Glutamatergic neuron (in vitro differentiated cells): Measurements from ENCODE around the gene DEPDC1. TPM values are rescaled to one million over a fixed set of nuclear protein-coding genes. Genes with fewer than 3 reads are reported as not detected.

Source experiments
- DNase-seq: peaks from one replicate; pipeline ENCODE4 v3.0.0; 2022
- H3K27ac Mint-ChIP-seq: one replicate; pipeline ENCODE4 v1.8.0; 2020; ENCODE audit warnings: mild to moderate bottlenecking, mixed read lengths, inconsistent platforms; ENCODE audit not compliant: unreplicated experiment
- H3K27me3 Mint-ChIP-seq: one replicate; pipeline ENCODE4 v1.8.0; 2020; ENCODE audit warnings: mild to moderate bottlenecking, moderate library complexity, mixed read lengths, inconsistent platforms; ENCODE audit not compliant: unreplicated experiment
- H3K36me3 Mint-ChIP-seq: one replicate; pipeline ENCODE4 v1.8.0; 2020; ENCODE audit warnings: mild to moderate bottlenecking, mixed read lengths, inconsistent platforms; ENCODE audit not compliant: unreplicated experiment
- H3K4me1 Mint-ChIP-seq: one replicate; pipeline ENCODE4 v1.8.0; 2020; ENCODE audit warnings: mild to moderate bottlenecking, low read depth, mixed read lengths, inconsistent platforms; ENCODE audit not compliant: unreplicated experiment
- H3K4me3 Mint-ChIP-seq: one replicate; pipeline ENCODE4 v1.8.0; 2020; ENCODE audit warnings: mild to moderate bottlenecking, mixed read lengths, inconsistent platforms; ENCODE audit not compliant: unreplicated experiment
- H3K9me3 Mint-ChIP-seq: one replicate; pipeline ENCODE4 v1.8.0; 2020; ENCODE audit warnings: mild to moderate bottlenecking, moderate library complexity, mixed read lengths, inconsistent platforms; ENCODE audit not compliant: unreplicated experiment
- CTCF ChIP-seq: fragments of 200-600 bp; sonication (generic); IDR thresholded peaks from one replicate; pipeline ENCODE4 v1.5.0; 2021; ENCODE audit not compliant: partially characterized antibody, unreplicated experiment
- total RNA-seq: library from RNA; stranded (reverse); fragmentation: NEBNext Ultra II Directional; extraction: Animal tissue kit (Norgen Biotek cat#: 25700); gene quantifications from one replicate; pipeline ENCODE4 v1.2.1, GENCODE V29; 2021; ENCODE audit not compliant: unreplicated experiment

The DEPDC1 gene
- total RNA-seq, 1 donor from 2014 or later, result 2.5 TPM

- Mint-ChIP-seq H3K9me3 (peaks cover 5% of the 10 kb centered on the region), H3K27ac (peak overlapping the region; percentile 4), H3K4me1 (peaks cover 3% of the 10 kb centered on the region), H3K27me3 (no peaks in the 10 kb centered on the region), H3K36me3 (no peaks in the 10 kb centered on the region), H3K4me3 (no peak overlapping the region)
- no peak for DNase-seq
- peak; percentile 53 for TF ChIP-seq CTCF
Measured at GRCh38 chr1:68470388-68470970, 26.4 kb downstream of the DEPDC1 start.

- TF ChIP-seq CTCF, result no peak
- H3K4me1 Mint-ChIP-seq, result peaks cover 6% of the 10 kb centered on the region
- no peak overlapping the region for H3K27ac Mint-ChIP-seq
- no peaks in the 10 kb centered on the region for H3K27me3 Mint-ChIP-seq
- H3K4me3 Mint-ChIP-seq, result no peak overlapping the region
- H3K36me3 Mint-ChIP-seq, result peaks cover 7% of the 10 kb centered on the region
- no peak for DNase-seq
- H3K9me3 Mint-ChIP-seq, result no peaks in the 10 kb centered on the region
Measured at GRCh38 chr1:68464891-68465290, 32.0 kb downstream of the DEPDC1 start.

GRCh38 chr1:68460935-68461334 is 35.9 kb downstream of the DEPDC1 start:
- Mint-ChIP-seq H3K36me3 (peaks cover 7% of the 10 kb centered on the region), H3K4me3 (no peak overlapping the region), H3K27me3 (no peaks in the 10 kb centered on the region), H3K9me3 (no peaks in the 10 kb centered on the region), H3K27ac (no peak overlapping the region), H3K4me1 (peaks cover 6% of the 10 kb centered on the region)
- TF ChIP-seq CTCF, result no peak
- DNase-seq, result no peak

GRCh38 chr1:68459796-68460195 is 37.1 kb downstream of the DEPDC1 start:
- H3K9me3 Mint-ChIP-seq, result no peaks in the 10 kb centered on the region
- H3K27me3 Mint-ChIP-seq, result no peaks in the 10 kb centered on the region
- TF ChIP-seq CTCF, result no peak
- H3K4me3 Mint-ChIP-seq, result no peak overlapping the region
- no peak overlapping the region for H3K27ac Mint-ChIP-seq
- DNase-seq, result no peak
- peaks cover 7% of the 10 kb centered on the region for H3K36me3 Mint-ChIP-seq
- peaks cover 2% of the 10 kb centered on the region for H3K4me1 Mint-ChIP-seq

- TF ChIP-seq CTCF, result no peak
- Mint-ChIP-seq H3K4me1 (no peaks in the 10 kb centered on the region), H3K9me3 (no peaks in the 10 kb centered on the region), H3K4me3 (no peak overlapping the region), H3K27ac (no peak overlapping the region), H3K27me3 (peaks cover under 1% of the 10 kb centered on the region), H3K36me3 (peaks cover 7% of the 10 kb centered on the region)
- no peak for DNase-seq
Measured at GRCh38 chr1:68459091-68459490, 37.8 kb downstream of the DEPDC1 start.
